HepG2 (cell line): ENCODE measurements around the gene SEMA3B. TPM values are rescaled to one million over a fixed set of nuclear protein-coding genes. Genes with fewer than 3 reads are reported as not detected.

ENCODE experiments used
- AHR ChIP-seq: IDR thresholded peaks from 2 replicates; pipeline ENCODE4 v1.6.1; 2018; ENCODE audit warnings: missing genetic modification reagents, missing compliant biosample characterization
- ASH2L ChIP-seq: fragments of 300-600, 200-600 bp; sonication (generic); IDR thresholded peaks from 2 replicates; pipeline ENCODE4 v1.7.0; 2017; ENCODE audit warnings: low read depth, mild to moderate bottlenecking, moderate library complexity, mixed read lengths, low read length; ENCODE audit not compliant: insufficient read length
- CBX2 ChIP-seq, 2 experiments: fragments of 200-600 bp in 1 of 2; sonication (generic); formaldehyde crosslinking in 1 of 2; IDR thresholded peaks; 2 replicates each; pipeline versions ENCODE4 v1.7.0 to v1.8.1; 2018 to 2022; ENCODE audit warnings: low read depth in 2 of 2, low read length in 1 of 2, mild to moderate bottlenecking in 1 of 2, missing genetic modification reagents in 1 of 2
- FLYWCH1 ChIP-seq: sonication (generic); formaldehyde crosslinking; IDR thresholded peaks from 2 replicates; pipeline ENCODE4 v1.8.1; 2023; ENCODE audit warnings: mild to moderate bottlenecking, missing genetic modification reagents
- GATA4 ChIP-seq: sonication (generic); IDR thresholded peaks from 2 replicates; pipeline ENCODE4 v1.6.1; 2016; ENCODE audit warnings: antibody characterized with exemption, low read depth, borderline replicate concordance
- GATAD1 ChIP-seq: IDR thresholded peaks from 2 replicates; pipeline ENCODE4 v1.6.1; 2016; ENCODE audit warnings: missing genetic modification reagents, missing compliant biosample characterization
- JARID2 ChIP-seq: sonication (generic); formaldehyde crosslinking; IDR thresholded peaks from 2 replicates; pipeline ENCODE4 v1.8.1; 2023; ENCODE audit warnings: missing genetic modification reagents, inconsistent platforms; ENCODE audit not compliant: insufficient replicate concordance
- JDP2 ChIP-seq: sonication (generic); formaldehyde crosslinking; IDR thresholded peaks from 2 replicates; pipeline ENCODE4 v1.8.1; 2022; ENCODE audit warnings: missing genetic modification reagents, borderline replicate concordance
- LCORL ChIP-seq, 2 experiments: fragments of 450-650 bp in 1 of 2; sonication (generic) in 1 of 2; formaldehyde crosslinking in 1 of 2; IDR thresholded peaks; 2 replicates each; pipeline versions ENCODE4 v1.5.0 to v1.6.1; 2017 to 2020; ENCODE audit warnings: antibody characterized with exemption in 1 of 2, missing genetic modification reagents in 1 of 2
- PCBP2 ChIP-seq: fragments of 200-400 bp; formaldehyde crosslinking; optimal IDR thresholded peaks from 2 replicates; pipeline ENCODE3; 2018; ENCODE audit warnings: low read length, low read depth; ENCODE audit not compliant: poor library complexity, severe bottlenecking
- PITX1 ChIP-seq: sonication (generic); formaldehyde crosslinking; IDR thresholded peaks from 2 replicates; pipeline ENCODE4 v1.5.1; 2020; ENCODE audit warnings: mild to moderate bottlenecking, missing genetic modification reagents
- TP53 ChIP-seq: sonication (generic); formaldehyde crosslinking; conservative IDR thresholded peaks from 2 replicates; pipeline ENCODE4 v1.4.0; 2020; ENCODE audit warnings: missing genetic modification reagents
- ZBTB7B ChIP-seq: sonication (generic); formaldehyde crosslinking; IDR thresholded peaks from 2 replicates; pipeline ENCODE4 v1.4.0; 2020; ENCODE audit warnings: missing genetic modification reagents
- ZNF230 ChIP-seq: sonication (generic); formaldehyde crosslinking; IDR thresholded peaks from 2 replicates; pipeline ENCODE4 v1.4.0; 2020; ENCODE audit warnings: mild to moderate bottlenecking, missing genetic modification reagents
- ZNF282 ChIP-seq: fragments of 450-650 bp; IDR thresholded peaks from 2 replicates; pipeline ENCODE4 v1.6.1; 2018; ENCODE audit not compliant: partially characterized antibody
- ZNF792 ChIP-seq: IDR thresholded peaks from 2 replicates; pipeline ENCODE4 v1.6.1; 2016
- polyA plus RNA-seq, 8 experiments: library from polyadenylated mRNA; depleted of rRNA in 3 of 8; stranded (reverse) in 7 of 8; unstranded in 1 of 8; fragments of >200 nt; fragmentation: Illumina TruSeq in 4 of 8; extraction: Trizol in 4 of 8; gene quantifications; 2 replicates each; pipeline versions ENCODE4 v1.2.1 to v1.2.3, GENCODE V29; 2011 to 2016; ENCODE audit warnings: low read depth in 4 of 8, missing spikeins in 1 of 8, mixed read lengths in 1 of 8; ENCODE audit not compliant: insufficient read depth in 1 of 8
- total RNA-seq, 5 experiments: library from RNA; depleted of rRNA; stranded (reverse); fragments of >200 nt; fragmentation: Illumina TruSeq; extraction: Trizol; gene quantifications; 2 replicates each; pipeline ENCODE4 v1.2.3, GENCODE V29; 2016; ENCODE audit warnings: low read depth in 1 of 5
- TF ChIP-seq, protein P1 (sequence below): sonication (generic); formaldehyde crosslinking; IDR thresholded peaks from 2 replicates; pipeline ENCODE4 v1.4.0; 2020; ENCODE audit warnings: missing genetic modification reagents, borderline replicate concordance
- TF ChIP-seq, protein P2 (sequence below): IDR thresholded peaks from 2 replicates; pipeline ENCODE4 v1.6.1; 2016; ENCODE audit warnings: missing genetic modification reagents, missing compliant biosample characterization
- TF ChIP-seq, protein P3 (sequence below): sonication (generic); formaldehyde crosslinking; IDR thresholded peaks from 2 replicates; pipeline ENCODE4 v1.9.0; 2021; ENCODE audit warnings: missing genetic modification reagents, borderline replicate concordance
- TF ChIP-seq, protein P4 (sequence below): sonication (generic); formaldehyde crosslinking; IDR thresholded peaks from 2 replicates; pipeline ENCODE4 v1.5.0; 2020; ENCODE audit warnings: mild to moderate bottlenecking, missing genetic modification reagents, borderline replicate concordance
- TF ChIP-seq, protein P5 (sequence below): sonication (generic); formaldehyde crosslinking; IDR thresholded peaks from 2 replicates; pipeline ENCODE4 v1.5.0; 2020; ENCODE audit warnings: mild to moderate bottlenecking, low read depth, missing genetic modification reagents, borderline replicate concordance

The SEMA3B gene
- total and polyA plus RNA-seq, 2 of the 13 experiments (the other 11 are each of a cell fraction or from before 2014, with no cell fraction given): 93.2 to 158 TPM

DNA sequence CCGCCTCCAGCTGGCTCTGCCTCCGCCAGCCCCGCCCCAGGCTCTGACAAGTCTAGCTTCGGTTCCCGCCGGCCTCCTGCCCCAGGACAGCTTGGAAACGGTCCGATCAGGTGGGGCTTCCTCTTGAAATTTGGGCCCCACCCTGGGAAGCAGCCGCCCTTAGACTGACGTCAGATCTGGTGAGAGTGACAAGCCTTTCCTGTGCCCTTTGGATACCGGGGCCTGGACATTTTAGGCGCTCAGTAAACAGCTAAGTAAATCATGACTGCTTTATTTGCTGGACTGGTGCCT is 30.6 kb downstream of the SEMA3B start (continued):
- TF ChIP-seq, protein P1, sequence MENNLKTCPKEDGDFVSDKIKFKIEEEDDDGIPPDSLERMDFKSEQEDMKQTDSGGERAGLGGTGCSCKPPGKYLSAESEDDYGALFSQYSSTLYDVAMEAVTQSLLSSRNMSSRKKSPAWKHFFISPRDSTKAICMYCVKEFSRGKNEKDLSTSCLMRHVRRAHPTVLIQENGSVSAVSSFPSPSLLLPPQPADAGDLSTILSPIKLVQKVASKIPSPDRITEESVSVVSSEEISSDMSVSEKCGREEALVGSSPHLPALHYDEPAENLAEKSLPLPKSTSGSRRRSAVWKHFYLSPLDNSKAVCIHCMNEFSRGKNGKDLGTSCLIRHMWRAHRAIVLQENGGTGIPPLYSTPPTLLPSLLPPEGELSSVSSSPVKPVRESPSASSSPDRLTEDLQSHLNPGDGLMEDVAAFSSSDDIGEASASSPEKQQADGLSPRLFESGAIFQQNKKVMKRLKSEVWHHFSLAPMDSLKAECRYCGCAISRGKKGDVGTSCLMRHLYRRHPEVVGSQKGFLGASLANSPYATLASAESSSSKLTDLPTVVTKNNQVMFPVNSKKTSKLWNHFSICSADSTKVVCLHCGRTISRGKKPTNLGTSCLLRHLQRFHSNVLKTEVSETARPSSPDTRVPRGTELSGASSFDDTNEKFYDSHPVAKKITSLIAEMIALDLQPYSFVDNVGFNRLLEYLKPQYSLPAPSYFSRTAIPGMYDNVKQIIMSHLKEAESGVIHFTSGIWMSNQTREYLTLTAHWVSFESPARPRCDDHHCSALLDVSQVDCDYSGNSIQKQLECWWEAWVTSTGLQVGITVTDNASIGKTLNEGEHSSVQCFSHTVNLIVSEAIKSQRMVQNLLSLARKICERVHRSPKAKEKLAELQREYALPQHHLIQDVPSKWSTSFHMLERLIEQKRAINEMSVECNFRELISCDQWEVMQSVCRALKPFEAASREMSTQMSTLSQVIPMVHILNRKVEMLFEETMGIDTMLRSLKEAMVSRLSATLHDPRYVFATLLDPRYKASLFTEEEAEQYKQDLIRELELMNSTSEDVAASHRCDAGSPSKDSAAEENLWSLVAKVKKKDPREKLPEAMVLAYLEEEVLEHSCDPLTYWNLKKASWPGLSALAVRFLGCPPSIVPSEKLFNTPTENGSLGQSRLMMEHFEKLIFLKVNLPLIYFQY: no peak
- TF ChIP-seq ASH2L (peak; percentile 40), ZNF792 (CRISPR knock-in tag) (no peak), ZBTB7B (0 out of 2 replicates have a peak, but pooled peaks have one; percentile 52), JARID2 (CRISPR knock-in tag) (no peak), TP53 (CRISPR knock-in tag) (no peak), ZNF230 (no peak), FLYWCH1 (CRISPR knock-in tag) (no peak), GATA4 (no peak), LCORL (IDR thresholded peaks at IDR 0.05) (peak; percentile 66; the same call in 1 of the 2 replicates), LCORL (CRISPR knock-in tag; IDR thresholded peaks at IDR 0.05) (peak; percentile 99), CBX2 (IDR thresholded peaks at IDR 0.05; ENCODE audit: low read depth, low read length) (no peak), CBX2 (CRISPR knock-in tag; IDR thresholded peaks at IDR 0.05; ENCODE audit: low read depth) (no peak), PCBP2 (no peak), GATAD1 (no peak), JDP2 (no peak), PITX1 (CRISPR knock-in tag) (0 out of 2 replicates have a peak, but pooled peaks have one; percentile 13), AHR (CRISPR knock-in tag) (no peak), ZNF282 (no peak)
- TF ChIP-seq, protein P2, sequence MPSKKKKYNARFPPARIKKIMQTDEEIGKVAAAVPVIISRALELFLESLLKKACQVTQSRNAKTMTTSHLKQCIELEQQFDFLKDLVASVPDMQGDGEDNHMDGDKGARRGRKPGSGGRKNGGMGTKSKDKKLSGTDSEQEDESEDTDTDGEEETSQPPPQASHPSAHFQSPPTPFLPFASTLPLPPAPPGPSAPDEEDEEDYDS: no peak; the same call in 1 of the 2 replicates
- TF ChIP-seq, protein P3, sequence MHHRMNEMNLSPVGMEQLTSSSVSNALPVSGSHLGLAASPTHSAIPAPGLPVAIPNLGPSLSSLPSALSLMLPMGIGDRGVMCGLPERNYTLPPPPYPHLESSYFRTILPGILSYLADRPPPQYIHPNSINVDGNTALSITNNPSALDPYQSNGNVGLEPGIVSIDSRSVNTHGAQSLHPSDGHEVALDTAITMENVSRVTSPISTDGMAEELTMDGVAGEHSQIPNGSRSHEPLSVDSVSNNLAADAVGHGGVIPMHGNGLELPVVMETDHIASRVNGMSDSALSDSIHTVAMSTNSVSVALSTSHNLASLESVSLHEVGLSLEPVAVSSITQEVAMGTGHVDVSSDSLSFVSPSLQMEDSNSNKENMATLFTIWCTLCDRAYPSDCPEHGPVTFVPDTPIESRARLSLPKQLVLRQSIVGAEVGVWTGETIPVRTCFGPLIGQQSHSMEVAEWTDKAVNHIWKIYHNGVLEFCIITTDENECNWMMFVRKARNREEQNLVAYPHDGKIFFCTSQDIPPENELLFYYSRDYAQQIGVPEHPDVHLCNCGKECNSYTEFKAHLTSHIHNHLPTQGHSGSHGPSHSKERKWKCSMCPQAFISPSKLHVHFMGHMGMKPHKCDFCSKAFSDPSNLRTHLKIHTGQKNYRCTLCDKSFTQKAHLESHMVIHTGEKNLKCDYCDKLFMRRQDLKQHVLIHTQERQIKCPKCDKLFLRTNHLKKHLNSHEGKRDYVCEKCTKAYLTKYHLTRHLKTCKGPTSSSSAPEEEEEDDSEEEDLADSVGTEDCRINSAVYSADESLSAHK (CRISPR knock-in tag): no peak
- TF ChIP-seq, protein P4, sequence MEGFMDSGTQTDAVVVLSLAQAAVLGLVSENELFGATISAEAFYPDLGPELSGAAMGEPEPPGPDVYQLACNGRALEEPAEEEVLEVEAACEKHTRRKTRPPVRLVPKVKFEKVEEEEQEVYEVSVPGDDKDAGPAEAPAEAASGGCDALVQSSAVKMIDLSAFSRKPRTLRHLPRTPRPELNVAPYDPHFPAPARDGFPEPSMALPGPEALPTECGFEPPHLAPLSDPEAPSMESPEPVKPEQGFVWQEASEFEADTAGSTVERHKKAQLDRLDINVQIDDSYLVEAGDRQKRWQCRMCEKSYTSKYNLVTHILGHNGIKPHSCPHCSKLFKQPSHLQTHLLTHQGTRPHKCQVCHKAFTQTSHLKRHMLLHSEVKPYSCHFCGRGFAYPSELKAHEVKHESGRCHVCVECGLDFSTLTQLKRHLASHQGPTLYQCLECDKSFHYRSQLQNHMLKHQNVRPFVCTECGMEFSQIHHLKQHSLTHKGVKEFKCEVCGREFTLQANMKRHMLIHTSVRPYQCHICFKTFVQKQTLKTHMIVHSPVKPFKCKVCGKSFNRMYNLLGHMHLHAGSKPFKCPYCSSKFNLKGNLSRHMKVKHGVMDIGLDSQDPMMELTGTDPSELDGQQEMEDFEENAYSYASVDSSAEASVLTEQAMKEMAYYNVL (CRISPR knock-in tag): no peak
- TF ChIP-seq, protein P5, sequence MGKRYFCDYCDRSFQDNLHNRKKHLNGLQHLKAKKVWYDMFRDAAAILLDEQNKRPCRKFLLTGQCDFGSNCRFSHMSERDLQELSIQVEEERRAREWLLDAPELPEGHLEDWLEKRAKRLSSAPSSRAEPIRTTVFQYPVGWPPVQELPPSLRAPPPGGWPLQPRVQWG: no peak
